GM19239 (cell line): ENCODE data around the gene PITRM1.
A peak's percentile ranks its signal among the peaks of the same experiment; 100 is the strongest.
"Not testable (repeated sequence)": the region's sequence is repeated elsewhere in the genome, so short reads cannot be mapped to it uniquely, and the experiment has no call there.

Experiments used
- DNase-seq: peaks from one replicate; pipeline ENCODE4 v3.0.0; 2011; ENCODE audit warnings: low spot score; ENCODE audit not compliant: insufficient read length
- FAIRE-seq: peaks from 2 replicates; lab custom pipeline; 2011; peaks lifted over from hg19 to GRCh38; lab: Jason Lieb, UNC

The PITRM1 gene

GRCh38 chr10:3106928-3107425, 65.6 kb downstream of the PITRM1 start:
- DNase-seq, result no peak
- FAIRE-seq, result no peak

GRCh38 chr10:3106328-3106727, 66.3 kb downstream of the PITRM1 start:
- not testable (repeated sequence) for FAIRE-seq, DNase-seq

GRCh38 chr10:3105905-3106304, 66.7 kb downstream of the PITRM1 start:
- FAIRE-seq (no peak), DNase-seq (no peak)

GRCh38 chr10:3105166-3105565, 67.4 kb downstream of the PITRM1 start:
- no peak for FAIRE-seq
- no peak for DNase-seq

GRCh38 chr10:3104251-3104918, 68.2 kb downstream of the PITRM1 start:
- no peak for FAIRE-seq
- no peak for DNase-seq

GRCh38 chr10:3103646-3104045, 68.9 kb downstream of the PITRM1 start:
- FAIRE-seq, result no peak
- DNase-seq, result no peak

GRCh38 chr10:3102720-3103427, 69.7 kb downstream of the PITRM1 start:
- FAIRE-seq (no peak), DNase-seq (no peak)

- FAIRE-seq (no peak), DNase-seq (no peak)
Measured at GRCh38 chr10:3100856-3101640, 71.5 kb downstream of the PITRM1 start.

- no peak for DNase-seq
- no peak for FAIRE-seq
Measured at GRCh38 chr10:3100093-3100792, 72.3 kb downstream of the PITRM1 start.

GRCh38 chr10:3099291-3100092, 73.1 kb downstream of the PITRM1 start:
- FAIRE-seq, result no peak
- no peak for DNase-seq

- FAIRE-seq (no peak), DNase-seq (no peak)
Measured at GRCh38 chr10:3098689-3099088, 73.9 kb downstream of the PITRM1 start.

- FAIRE-seq (no peak), DNase-seq (no peak)
Measured at GRCh38 chr10:3097160-3097559, 75.4 kb downstream of the PITRM1 start.

- FAIRE-seq (no peak), DNase-seq (no peak)
Measured at GRCh38 chr10:3096149-3096548, 76.4 kb downstream of the PITRM1 start.

GRCh38 chr10:3095373-3096139, 77.0 kb downstream of the PITRM1 start:
- FAIRE-seq, result no peak
- peak; percentile 53 for DNase-seq

- no peak for DNase-seq
- no peak for FAIRE-seq
Measured at GRCh38 chr10:3094609-3095036, 78.0 kb downstream of the PITRM1 start.

GRCh38 chr10:3093996-3094395, 78.6 kb downstream of the PITRM1 start:
- no peak for FAIRE-seq
- DNase-seq, result no peak

- DNase-seq, result no peak
- no peak for FAIRE-seq
Measured at GRCh38 chr10:3091921-3092320, 80.7 kb downstream of the PITRM1 start.

GRCh38 chr10:3090914-3091787, 81.4 kb downstream of the PITRM1 start:
- no peak for DNase-seq
- no peak for FAIRE-seq
